ENCODE measurements around the gene MOCOS. TPM values are rescaled to one million over a fixed set of nuclear protein-coding genes. Genes with fewer than 3 reads are reported as not detected.

Gene MOCOS
- total and polyA plus RNA-seq, 2 of the 8 experiments (the other 6 are each of a cell fraction or from before 2014, with no cell fraction given) = 4.7 to 5.8 TPM

DNA sequence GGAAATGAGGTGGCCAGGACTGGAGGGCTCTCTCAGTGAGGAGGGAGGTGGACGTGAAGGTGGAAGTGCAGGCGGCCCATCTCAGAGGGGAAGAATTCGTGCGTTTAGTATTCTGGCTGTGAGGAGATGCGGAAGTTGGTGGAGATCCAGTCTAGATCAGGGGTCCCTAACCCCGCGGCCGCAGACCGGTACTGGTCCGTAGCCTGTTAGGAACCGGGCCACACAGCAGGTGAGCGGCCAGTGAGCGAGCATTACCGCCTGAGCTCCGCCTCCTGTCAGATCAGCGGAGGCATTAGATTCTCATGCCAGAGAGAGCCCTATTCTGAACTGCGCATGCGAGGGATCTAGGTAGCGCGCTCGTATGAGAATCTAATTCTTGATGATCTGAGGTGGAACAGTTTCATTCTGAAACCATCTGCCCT is 108.6 kb downstream of the MOCOS start:
- Histone ChIP-seq H3K23ac (ENCODE audit: insufficient read length) (no peak overlapping the region), H2BK20ac (ENCODE audit: low read length) (no peak overlapping the region), H3K4me3 (ENCODE audit: extremely low read depth in 1 of 4, insufficient read depth in 2 of 4, low read depth in 3 of 4, low read length in 4 of 4) (peak overlapping the region; percentile 19 to 81 (median 34); a peak in 7 of 8 replicates), H3K23me2 (ENCODE audit: low read depth, low read length) (peaks cover 12% of the 10 kb centered on the region; the same call in 1 of the 2 replicates), H2AK5ac (ENCODE audit: low read depth, low read length) (no peak overlapping the region), H2BK15ac (ENCODE audit: low read length) (no peak overlapping the region), H2BK12ac (ENCODE audit: low read depth, low read length) (no peak overlapping the region), H4K8ac (ENCODE audit: extremely low read depth, insufficient read depth, low read length) (no peak overlapping the region), H3K9me3 (ENCODE audit: insufficient read depth in 2 of 2, low read depth in 1 of 2, low read length in 1 of 2) (no peaks in the 10 kb centered on the region), H4K91ac (replicated peaks; ENCODE audit: insufficient read length, low read length) (no peak overlapping the region), H3K18ac (ENCODE audit: extremely low read depth, low read length) (no peak overlapping the region), H3K56ac (replicated peaks; ENCODE audit: insufficient read length, low read depth, low read length) (no peak overlapping the region), H3K4ac (replicated peaks; ENCODE audit: insufficient read length, low read depth, low read length) (no peak overlapping the region), H3K4me1 (replicated peaks in 1 of 4; ENCODE audit: control insufficient read depth in 3 of 4, insufficient read depth in 4 of 4, low read length in 3 of 4) (no peaks in the 10 kb centered on the region; a peak in 1 of 7 replicates), H4K5ac (ENCODE audit: insufficient read length, low read depth, low read length) (no peak overlapping the region), H3K79me2 (ENCODE audit: control insufficient read depth in 1 of 2, insufficient read depth in 2 of 2, low read length in 2 of 2) (no peaks in the 10 kb centered on the region), H3K9ac (replicated peaks in 1 of 4; ENCODE audit: extremely low read depth in 1 of 4, low read depth in 3 of 4, low read length in 3 of 4) (no peak overlapping the region), H3K14ac (ENCODE audit: insufficient read length) (no peak overlapping the region), H3K4me2 (ENCODE audit: insufficient read depth in 1 of 2, low read depth in 2 of 2, low read length in 2 of 2) (peak overlapping the region; percentile 67 to 98), H2AFZ (ENCODE audit: low read length) (no peak overlapping the region), H3K27me3 (replicated peaks in 1 of 4; ENCODE audit: control insufficient read depth in 3 of 4, extremely low read depth in 1 of 4, insufficient read depth in 3 of 4, low read length in 3 of 4) (peaks cover 11 to 36% (median 33%) of the 10 kb centered on the region in 4 experiments), H3K27ac (ENCODE audit: low read depth, low read length) (no peak overlapping the region), H4K20me1 (replicated peaks in 1 of 2; ENCODE audit: control insufficient read depth in 1 of 2, insufficient read depth in 2 of 2, low read length in 2 of 2) (peaks cover 0 to 2% of the 10 kb centered on the region in 2 experiments), H3K79me1 (ENCODE audit: low read depth, low read length) (no peaks in the 10 kb centered on the region; the same call in 1 of the 2 replicates), H2BK5ac (ENCODE audit: low read depth, low read length) (no peak overlapping the region), H3K36me3 (ENCODE audit: control insufficient read depth in 2 of 4, insufficient read depth in 4 of 4, low read length in 3 of 4) (no peaks in the 10 kb centered on the region), H2BK120ac (replicated peaks; ENCODE audit: low read depth, low read length) (no peak overlapping the region)
- CTCF ChIA-PET (ENCODE audit: partially characterized antibody) = interaction anchor here (0.8 to 2.3 kb wide), 6 partner anchors 12 to 391 kb away, joined by 3 to 19 read pairs (median 4); no protein-coding TSS in a partner anchor
- POLR2A ChIA-PET (ENCODE audit: partially characterized antibody) = interaction anchor here (1.0 kb wide), 1 partner anchor 108 kb away, joined by 3 read pairs; no protein-coding TSS in a partner anchor
- TF ChIP-seq CHD2 (IDR thresholded peaks at IDR 0.05; ENCODE audit: low read length) (no peak), SP4 (IDR thresholded peaks at IDR 0.05; ENCODE audit: low read length) (no peak), SRF (IDR thresholded peaks at IDR 0.05; ENCODE audit: low read depth, low read length) (no peak), EZH2 (IDR thresholded peaks at IDR 0.05; ENCODE audit: low read depth, low read length, severe bottlenecking) (peak; percentile 3), RAD21 (IDR thresholded peaks at IDR 0.05 in 1 of 2, conservative IDR thresholded peaks at IDR 0.05 in 1 of 2; ENCODE audit: low read depth in 2 of 2, low read length in 2 of 2) (no peak), EP300 (IDR thresholded peaks at IDR 0.05; ENCODE audit: borderline replicate concordance in 1 of 2, low read depth in 2 of 2, low read length in 2 of 2) (peak in 1 of 2 experiments; percentile 84; a peak in 1 of 3 replicates), SIRT6 (IDR thresholded peaks at IDR 0.05; ENCODE audit: low read length) (no peak), TCF12 (IDR thresholded peaks at IDR 0.05; ENCODE audit: low read depth, low read length) (no peak), GABPA (IDR thresholded peaks at IDR 0.05; ENCODE audit: borderline replicate concordance, insufficient read depth, low read length) (no peak), KDM1A (IDR thresholded peaks at IDR 0.05; ENCODE audit: borderline replicate concordance, low read length) (no peak), CREB1 (IDR thresholded peaks at IDR 0.05) (no peak), CBX8 (IDR thresholded peaks at IDR 0.05; ENCODE audit: borderline replicate concordance, low read depth, low read length) (no peak), EGR1 (IDR thresholded peaks at IDR 0.05; ENCODE audit: borderline replicate concordance, low read depth, low read length) (no peak)
- DNase-seq (ENCODE audit: low read depth in 1 of 2, low spot score in 2 of 2) (no peak), FAIRE-seq (no peak)
- WGBS, 2 experiments (ENCODE audit: extremely low coverage in 1 of 2, insufficient coverage in 1 of 2, insufficient read length in 1 of 2, insufficient replicate concordance in 2 of 2, low coverage in 1 of 2, low lambda C conversion rate in 2 of 2, missing lambda C conversion rate in 1 of 2) = 4% methylated on average over 6 of the region's 21 CpGs; no CpG with 5 or more reads in 1 of the 2 experiments

Data from H1 (cell line).